Globus pallidus (tissue), 1 donor: ENCODE data around the gene TCAIM.

Experiments used
- DNase-seq: peaks from one replicate; pipeline ENCODE4 v3.0.0-alpha.2; 2015; ENCODE audit warnings: low spot score

The TCAIM gene, protein sequence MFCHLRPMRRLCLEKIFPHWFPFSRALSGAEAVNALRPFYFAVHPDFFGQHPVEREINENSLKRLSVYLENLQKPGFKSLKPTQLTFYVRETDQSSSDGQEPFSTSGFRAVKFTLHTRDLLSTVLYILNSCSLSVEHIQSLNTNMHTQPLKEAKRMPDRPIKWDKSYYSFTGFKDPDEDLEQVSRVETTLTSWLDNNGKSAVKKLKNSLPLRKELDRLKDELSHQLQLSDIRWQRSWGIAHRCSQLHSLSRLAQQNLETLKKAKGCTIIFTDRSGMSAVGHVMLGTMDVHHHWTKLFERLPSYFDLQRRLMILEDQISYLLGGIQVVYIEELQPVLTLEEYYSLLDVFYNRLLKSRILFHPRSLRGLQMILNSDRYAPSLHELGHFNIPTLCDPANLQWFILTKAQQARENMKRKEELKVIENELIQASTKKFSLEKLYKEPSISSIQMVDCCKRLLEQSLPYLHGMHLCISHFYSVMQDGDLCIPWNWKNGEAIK

DNA sequence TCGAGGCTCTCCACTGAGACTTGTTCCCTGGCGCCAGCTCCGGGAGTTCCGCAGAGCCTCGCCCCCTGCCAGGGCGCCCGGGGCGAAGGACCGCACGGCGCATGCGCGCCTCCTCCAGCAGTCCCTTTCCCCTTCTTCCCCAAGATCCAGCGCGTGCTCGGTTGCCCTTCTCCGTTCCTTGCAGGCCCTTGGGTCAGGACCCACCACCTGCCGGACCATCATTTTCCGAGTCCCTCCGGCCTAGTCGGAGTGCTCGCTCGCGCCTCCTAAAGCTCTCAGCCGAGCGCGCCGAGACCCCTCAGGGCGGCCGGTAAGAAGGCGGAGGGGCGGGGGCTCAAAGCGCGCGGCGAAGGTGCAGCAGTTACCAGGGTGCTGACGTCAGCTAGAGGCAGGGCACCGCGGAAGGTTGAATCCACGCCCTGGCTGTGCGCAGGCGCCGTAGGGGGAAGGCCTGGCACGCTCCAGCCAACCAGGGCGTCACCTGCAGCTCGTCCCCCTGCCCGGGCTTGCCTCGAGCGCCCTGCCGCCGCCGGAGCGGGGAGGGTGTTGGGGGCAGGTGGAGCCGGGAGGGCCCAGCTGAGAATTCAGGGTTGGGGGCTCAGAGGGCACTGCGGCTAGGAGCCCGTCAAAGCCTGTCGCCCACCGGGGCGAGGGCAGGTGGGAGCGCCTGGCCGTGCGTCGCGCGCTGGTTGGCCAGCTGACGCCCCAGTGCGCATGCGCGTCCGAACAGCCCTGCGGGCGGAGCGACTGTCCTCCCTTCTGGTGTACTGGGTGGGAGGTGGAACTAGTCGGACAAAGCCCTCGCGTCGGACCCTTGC, at the start of gene TCAIM:
Gene TCAIM, plus strand, starts transcription at position 757 of the 818 bp plus-strand sequence. CDS start 16,017 bp downstream, outside the sequence.
- DNase-seq, result peak; percentile 92

DNA sequence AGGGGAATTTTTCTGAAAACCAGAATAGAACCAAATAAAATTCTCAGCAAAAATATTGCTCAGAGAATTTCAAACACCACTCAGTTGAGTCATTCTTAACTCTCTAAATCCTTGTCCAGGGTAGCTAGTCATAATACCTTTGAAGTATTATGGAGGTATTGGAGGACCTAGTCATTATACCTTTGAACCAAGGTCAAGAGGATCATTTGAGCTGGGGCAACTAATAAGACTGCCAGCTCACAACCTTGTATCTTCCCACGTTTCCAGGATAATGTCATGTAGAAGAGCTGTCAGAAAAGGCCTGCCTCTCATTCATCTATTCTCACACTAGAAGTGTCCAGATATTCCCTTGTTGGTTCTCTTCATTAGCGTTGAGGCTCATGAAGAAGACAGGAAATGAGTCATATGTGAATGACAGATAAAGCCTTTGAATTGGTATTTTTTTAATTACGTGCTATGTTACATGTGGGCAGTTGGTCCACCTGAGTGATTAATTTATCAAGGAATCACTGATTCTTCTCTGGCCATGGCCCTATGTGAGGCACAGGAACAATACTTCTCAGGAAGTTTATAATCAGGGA, 48.6 kb upstream of the TCAIM start:
- DNase-seq, result no peak

DNA sequence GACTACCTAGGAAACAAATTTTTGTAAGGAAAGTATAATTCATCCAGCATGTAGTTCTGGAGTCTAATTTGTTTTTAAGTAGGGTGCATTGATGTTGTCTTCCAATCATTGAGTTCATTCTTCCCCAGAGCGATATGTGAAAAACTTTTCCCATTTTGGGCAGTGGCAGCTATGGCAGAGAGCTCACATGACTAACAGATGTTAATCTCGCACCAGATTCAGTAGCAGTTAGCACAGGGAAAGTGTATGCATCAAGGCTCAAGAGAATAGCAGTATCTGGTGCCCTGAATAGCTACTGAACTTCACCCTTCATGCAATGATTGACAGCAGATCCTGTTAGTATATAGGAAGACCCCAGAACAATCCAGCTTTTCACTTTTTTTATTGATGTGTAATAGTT, 46.3 kb upstream of the TCAIM start:
- DNase-seq, result no peak

GRCh38 chr3:44292947-44293346, 45.6 kb upstream of the TCAIM start:
- DNase-seq, result no peak

DNA sequence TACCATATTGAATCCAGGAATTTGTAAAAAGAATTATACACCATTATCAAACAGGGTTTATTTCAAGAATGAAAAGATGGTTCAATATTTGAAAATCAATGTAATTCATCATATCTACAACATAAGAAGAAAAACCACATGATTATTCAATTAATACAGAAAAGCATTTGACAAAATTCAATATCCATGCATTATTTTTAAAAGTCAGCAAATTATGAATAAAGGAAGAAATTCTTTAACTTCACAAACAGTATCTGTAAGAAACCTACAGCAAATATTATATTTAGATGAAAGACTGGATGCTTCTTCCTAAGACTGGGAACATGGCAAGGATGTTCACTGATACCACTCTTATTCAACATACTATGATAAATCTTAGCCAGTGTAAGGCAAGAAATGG, 41.3 kb upstream of the TCAIM start:
- no peak for DNase-seq

DNA sequence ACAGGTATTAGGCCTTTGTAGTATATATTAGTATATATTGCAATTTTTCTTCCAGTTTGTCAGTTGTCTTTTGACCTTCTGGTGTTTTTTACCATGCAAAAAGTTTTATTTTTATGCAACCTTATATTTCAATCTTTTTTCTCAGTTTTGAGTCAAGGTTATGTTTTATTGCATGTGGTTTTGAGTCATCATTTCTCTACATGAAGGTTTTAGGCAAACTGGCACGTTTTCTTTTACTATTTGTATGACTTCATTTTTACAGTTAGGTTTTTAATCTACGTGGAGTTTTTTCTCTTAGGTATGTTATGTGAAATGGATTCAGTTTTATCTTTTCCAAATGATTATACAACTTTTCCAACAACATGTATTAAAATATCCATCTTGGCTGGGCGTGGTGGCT, 36.8 kb upstream of the TCAIM start:
- DNase-seq, result no peak

- no peak for DNase-seq
These were observed 29.1 kb upstream of the TCAIM start for GRCh38 chr3:44309500-44309899.

DNA sequence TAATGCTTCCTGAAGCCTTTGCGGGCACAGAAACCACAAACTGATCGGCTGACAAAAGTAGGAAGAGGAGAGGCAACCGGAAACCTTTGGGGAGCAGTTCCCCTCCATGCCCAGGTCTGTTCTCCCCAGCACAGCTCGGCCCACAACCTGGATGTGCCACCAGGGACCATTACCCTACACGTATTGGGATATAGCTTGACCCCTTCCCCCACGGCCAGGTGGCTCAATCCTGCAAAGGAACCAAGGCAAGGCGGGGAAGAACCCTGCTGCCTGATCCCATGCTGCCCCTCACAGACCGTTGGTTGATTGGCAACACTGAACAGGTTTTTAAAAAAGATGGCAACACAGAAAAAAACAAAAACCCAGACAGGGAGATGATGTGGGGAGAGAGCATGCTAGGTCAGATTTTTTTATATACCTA, 19.7 kb upstream of the TCAIM start:
- DNase-seq, result no peak

- DNase-seq, result no peak
These were observed 17.2 kb upstream of the TCAIM start for GRCh38 chr3:44321335-44321734.

DNA sequence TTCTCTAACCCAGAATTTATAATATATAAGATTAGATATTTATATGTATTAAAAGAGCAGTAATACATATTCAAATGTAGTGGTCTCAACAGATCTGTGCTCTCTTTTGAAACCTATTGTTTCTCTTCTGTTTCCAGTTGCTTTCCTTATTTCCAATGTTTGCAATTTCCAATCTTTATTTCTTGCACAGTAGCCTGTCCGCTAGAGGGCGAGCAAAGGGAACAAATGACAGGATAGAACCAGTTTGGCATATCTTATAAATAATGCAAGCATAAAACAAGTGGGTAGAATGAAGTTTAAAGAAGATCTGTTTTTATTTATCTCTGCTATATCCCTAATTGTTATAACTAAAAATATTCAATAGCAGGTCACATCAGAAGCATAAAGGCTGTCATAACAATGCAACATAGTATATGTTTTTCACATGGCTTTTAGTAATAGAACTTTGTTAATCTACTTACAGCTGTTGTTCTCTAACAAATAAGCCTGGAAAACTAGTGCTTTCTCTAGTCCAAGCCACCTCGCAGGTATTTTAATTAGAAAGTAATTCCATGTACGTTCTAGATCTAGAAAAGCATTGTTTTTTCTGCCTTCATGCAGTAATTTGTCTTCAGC, 15.1 kb upstream of the TCAIM start:
- peak; percentile 56 for DNase-seq

GRCh38 chr3:44324584-44324983, 14.0 kb upstream of the TCAIM start:
- DNase-seq, result no peak

GRCh38 chr3:44326019-44326418, 12.5 kb upstream of the TCAIM start:
- no peak for DNase-seq

- no peak for DNase-seq
These were observed 12.1 kb upstream of the TCAIM start for GRCh38 chr3:44326515-44326914.

GRCh38 chr3:44329946-44330345, 8.6 kb upstream of the TCAIM start:
- no peak for DNase-seq

DNA sequence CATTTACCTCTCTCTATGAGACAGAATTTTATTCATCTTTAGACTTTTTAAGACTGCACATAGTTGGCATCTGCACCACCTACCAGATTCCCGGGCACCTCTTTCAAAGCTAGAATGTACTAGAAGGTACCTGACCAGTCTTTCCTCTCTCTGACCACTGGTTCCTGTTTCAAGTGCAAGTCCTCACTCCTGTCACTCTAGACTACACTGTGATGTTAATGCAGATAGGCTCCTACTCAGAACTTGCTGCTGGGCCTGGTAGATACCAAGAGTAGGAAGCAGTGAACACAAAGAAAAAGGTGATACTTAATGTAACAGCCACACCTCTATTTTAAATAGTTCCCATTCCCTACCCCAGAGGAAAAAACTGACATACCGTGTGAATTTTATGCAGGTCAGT, 8.1 kb upstream of the TCAIM start:
- no peak for DNase-seq

DNA sequence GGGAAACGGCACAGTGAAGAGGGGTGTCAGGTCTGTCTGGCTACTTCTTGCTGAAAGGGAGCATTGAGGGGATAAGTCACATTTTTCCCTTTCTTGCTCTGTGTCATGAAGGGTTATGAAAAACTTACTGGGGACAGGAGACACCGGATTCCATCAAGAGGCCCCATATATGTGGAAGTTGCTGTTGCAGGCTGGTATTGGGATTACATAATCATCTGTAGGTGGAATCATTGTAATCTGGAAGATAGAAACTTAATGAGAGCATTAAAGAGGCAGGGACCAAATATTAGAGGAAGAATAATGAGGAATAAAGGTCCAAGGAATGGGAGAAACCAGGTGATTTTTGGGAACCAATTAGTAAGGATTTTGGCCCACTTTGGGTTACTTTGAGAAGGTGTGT, 4.2 kb upstream of the TCAIM start:
- no peak for DNase-seq

- peak; percentile 10 for DNase-seq
These were observed 1.2 kb upstream of the TCAIM start for GRCh38 chr3:44337248-44337785.

DNA sequence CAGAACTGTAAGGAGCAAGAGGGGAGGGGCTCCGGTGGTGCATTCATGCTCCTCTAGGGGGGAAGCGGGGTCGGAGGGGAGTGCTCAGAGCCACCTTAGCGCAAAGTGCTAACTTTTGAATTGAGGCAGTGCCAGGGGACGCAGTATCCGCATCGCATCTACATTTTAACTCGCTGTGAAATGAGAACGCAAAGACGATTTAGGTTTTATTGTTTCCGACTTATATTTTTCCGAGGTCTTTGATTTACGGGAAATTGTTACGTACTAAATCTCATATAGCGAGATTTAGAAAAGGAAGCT, 212 bp downstream of the TCAIM start:
- no peak for DNase-seq

DNA sequence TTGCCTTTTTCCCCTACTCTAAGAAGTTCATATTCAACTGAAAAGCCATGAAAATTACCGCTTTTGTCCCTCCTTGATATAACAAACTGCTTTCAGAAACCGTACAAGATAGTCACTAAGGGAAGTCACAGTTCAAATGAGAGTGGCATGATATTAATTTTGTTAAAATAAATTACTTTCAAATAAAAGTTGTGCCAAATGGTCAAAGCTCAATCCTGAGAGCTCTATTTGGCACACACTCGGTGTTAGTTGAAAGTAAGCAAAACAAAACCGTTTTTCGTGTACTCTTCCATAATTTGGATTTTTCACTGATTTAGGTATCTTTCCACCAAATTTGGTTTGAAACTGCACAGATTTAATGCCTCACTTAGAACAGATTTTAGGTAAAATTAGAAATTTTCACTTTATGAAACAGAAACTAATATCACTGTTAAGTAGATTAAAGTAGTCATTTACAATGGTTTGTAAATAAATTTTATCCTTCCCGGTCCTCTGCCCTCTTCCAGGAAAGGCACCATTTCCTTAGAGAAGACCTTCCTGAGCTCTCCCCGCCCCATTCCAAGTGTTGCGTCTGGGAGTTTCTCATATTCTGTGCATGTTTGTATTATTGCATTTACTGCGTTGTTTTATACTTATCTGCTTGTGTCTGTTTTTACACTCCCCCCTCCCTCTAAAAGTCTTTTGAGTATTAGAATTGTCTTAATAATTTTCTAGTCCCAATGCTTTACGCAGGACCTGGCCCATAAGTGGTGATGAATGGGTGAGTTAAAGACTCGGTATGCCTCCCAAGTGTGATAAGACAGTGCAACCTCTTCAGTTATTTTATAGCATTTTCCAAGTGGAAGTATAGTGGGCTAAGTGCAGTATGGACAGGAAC, 853 bp downstream of the TCAIM start:
- peak; percentile 3 for DNase-seq

DNA sequence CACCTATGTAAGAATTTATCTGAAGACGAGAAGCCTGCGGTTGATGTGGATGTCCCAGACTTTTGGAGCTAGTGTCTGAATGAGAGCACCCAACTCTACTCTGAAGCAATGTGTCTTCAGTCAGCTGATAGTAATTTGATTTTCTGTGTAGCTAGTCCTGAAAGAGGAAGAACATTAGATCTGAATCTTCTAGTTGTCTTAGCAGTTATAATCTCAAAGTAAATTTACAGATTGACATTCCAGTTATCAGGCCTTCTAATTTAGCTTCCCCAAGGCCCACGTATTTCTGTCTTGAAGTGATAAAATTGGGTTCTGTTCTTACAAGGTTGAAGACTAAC, 1.5 kb downstream of the TCAIM start:
- peak; percentile 10 for DNase-seq

DNA sequence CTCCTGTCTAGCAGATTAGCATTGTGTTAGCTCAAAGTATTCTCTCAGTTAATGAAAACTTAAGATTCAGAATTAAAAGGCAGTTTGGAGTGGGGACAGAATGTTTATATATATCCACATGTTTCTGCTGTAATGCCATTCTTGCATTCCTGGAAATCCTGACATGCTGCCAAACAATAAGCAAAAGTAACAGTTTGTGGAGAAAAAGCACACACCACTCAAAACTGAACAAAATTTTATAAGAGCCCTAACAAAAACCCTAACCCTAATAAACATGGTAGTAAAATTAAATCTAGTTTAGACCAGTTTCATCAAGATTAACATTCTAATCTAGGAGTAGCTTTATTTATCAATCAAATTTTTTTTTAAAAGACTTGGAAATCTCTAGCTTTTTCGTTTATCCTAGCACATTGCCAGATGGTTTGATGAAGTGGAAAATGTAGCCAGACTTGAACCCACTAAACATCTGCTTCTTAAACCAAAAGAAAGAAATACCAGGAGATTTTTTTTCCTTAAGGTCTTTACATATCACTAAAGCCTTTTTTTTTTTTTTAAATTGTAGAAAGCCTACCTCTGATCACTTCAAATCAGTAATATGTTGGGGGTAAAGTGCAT, 3.7 kb downstream of the TCAIM start:
- no peak for DNase-seq
